Activated CD8-positive, alpha-beta T cell treated with anti-CD3 and anti-CD28 coated beads for 36 hours (primary cell): Measurements from ENCODE around the gene ITGB2. TPM values are rescaled to one million over a fixed set of nuclear protein-coding genes. Genes with fewer than 3 reads are reported as not detected.
A peak's percentile ranks its signal among the peaks of the same experiment; 100 is the strongest.

Source experiments
- ATAC-seq: fragments of 200-7000 bp; cut with Tn5 transposase; one replicate; pipeline ENCODE4 v1.10.0; 2021; ENCODE audit warnings: mild to moderate bottlenecking, moderate library complexity
- CTCF ChIA-PET: fragments of 350-600 bp; sonication (Branson Sonifier 250); formaldehyde crosslinking; loops from one replicate; lab custom pipeline; 2021; ENCODE audit warnings: antibody characterized with exemption; lab: Charles Lee
- POLR2A ChIA-PET: fragments of 350-600 bp; sonication (Branson Sonifier 250); formaldehyde crosslinking; loops from one replicate; lab custom pipeline; 2021; ENCODE audit warnings: antibody characterized with exemption; lab: Charles Lee
- DNase-seq: peaks from one replicate; pipeline ENCODE4 v3.0.0-alpha.2; 2020
- H3K27ac Mint-ChIP-seq: one replicate; pipeline ENCODE4 v1.8.0; 2021; ENCODE audit warnings: mild to moderate bottlenecking, mixed read lengths
- H3K27me3 Mint-ChIP-seq: one replicate; pipeline ENCODE4 v1.8.0; 2021; ENCODE audit warnings: mixed read lengths
- H3K36me3 Mint-ChIP-seq: one replicate; pipeline ENCODE4 v1.8.0; 2021; ENCODE audit warnings: low read depth, mixed read lengths
- H3K4me1 Mint-ChIP-seq: one replicate; pipeline ENCODE4 v1.8.0; 2021; ENCODE audit warnings: low read depth, mixed read lengths
- H3K4me3 Mint-ChIP-seq: one replicate; pipeline ENCODE4 v1.8.0; 2021; ENCODE audit warnings: mild to moderate bottlenecking, moderate library complexity, mixed read lengths
- H3K9me3 Mint-ChIP-seq: one replicate; pipeline ENCODE4 v1.8.0; 2021; ENCODE audit warnings: mixed read lengths
- intact Hi-C: fragments of 100-400 bp; cut with micrococcal nuclease; formaldehyde crosslinking; loops from one replicate; pipeline ENCODE4 v1.10.0; 2022
- total RNA-seq, 2 experiments: library from RNA; stranded (reverse); gene quantifications; one replicate each; pipeline ENCODE4 v1.2.3, GENCODE V29; 2021
- TF ChIP-seq, protein P1 (sequence below): fragments of 200-600 bp; IDR thresholded peaks from one replicate; pipeline ENCODE4 v1.8.0; 2022; ENCODE audit warnings: antibody characterized with exemption, mild to moderate bottlenecking

ITGB2 gene
- total RNA-seq, 2 experiments from 2014 or later: 340 to 343 TPM

- TF ChIP-seq, protein P1, sequence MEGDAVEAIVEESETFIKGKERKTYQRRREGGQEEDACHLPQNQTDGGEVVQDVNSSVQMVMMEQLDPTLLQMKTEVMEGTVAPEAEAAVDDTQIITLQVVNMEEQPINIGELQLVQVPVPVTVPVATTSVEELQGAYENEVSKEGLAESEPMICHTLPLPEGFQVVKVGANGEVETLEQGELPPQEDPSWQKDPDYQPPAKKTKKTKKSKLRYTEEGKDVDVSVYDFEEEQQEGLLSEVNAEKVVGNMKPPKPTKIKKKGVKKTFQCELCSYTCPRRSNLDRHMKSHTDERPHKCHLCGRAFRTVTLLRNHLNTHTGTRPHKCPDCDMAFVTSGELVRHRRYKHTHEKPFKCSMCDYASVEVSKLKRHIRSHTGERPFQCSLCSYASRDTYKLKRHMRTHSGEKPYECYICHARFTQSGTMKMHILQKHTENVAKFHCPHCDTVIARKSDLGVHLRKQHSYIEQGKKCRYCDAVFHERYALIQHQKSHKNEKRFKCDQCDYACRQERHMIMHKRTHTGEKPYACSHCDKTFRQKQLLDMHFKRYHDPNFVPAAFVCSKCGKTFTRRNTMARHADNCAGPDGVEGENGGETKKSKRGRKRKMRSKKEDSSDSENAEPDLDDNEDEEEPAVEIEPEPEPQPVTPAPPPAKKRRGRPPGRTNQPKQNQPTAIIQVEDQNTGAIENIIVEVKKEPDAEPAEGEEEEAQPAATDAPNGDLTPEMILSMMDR: no peak
- peak; percentile 75 for ATAC-seq
- CTCF ChIA-PET: interaction anchor here (0.7 to 3.5 kb wide), 9 partner anchors 11 to 417 kb away, joined by 3 to 14 read pairs (median 6); partner anchors contain the start of gene UBE2G2
- intact Hi-C loops: loop anchor here (5.0 to 10.0 kb wide), 2 partner anchors 36 to 53 kb away; partner anchors contain the start of gene PTTG1IP
- no peaks in the 10 kb centered on the region for H3K27me3 Mint-ChIP-seq
- H3K4me3 Mint-ChIP-seq: peak overlapping the region; percentile 78
- H3K4me1 Mint-ChIP-seq: peaks cover 77% of the 10 kb centered on the region
- H3K36me3 Mint-ChIP-seq: peaks cover 27% of the 10 kb centered on the region
- peak; percentile 98 for DNase-seq
- H3K27ac Mint-ChIP-seq: peak overlapping the region; percentile 96
- H3K9me3 Mint-ChIP-seq: no peaks in the 10 kb centered on the region
- POLR2A ChIA-PET: interaction anchor here (0.7 to 4.6 kb wide), 12 partner anchors 8 to 290 kb away, joined by 3 to 34 read pairs (median 5); partner anchors contain the start of genes ITGB2, PTTG1IP, SLX9 and UBE2G2
These were observed 7.1 kb upstream of the ITGB2 start for GRCh38 chr21:44927587-44928461.

DNA sequence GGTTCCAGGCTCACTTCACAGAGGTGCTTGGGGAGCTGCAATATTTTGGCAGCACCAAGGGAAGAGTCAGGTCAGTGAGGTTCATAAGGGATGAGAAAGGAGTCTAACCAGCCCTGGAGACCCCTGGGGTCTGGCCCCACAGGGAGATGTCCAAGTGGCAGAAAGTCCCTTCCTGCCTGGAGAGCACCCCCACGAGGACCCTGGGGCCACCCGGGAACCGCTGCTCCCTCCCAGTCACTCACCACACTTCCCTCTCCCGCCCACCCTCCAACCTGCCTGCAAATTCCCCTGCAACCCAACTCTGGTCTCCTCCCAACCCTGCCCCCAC is 6.5 kb upstream of the ITGB2 start:
- peak overlapping the region; percentile 96 for H3K27ac Mint-ChIP-seq
- TF ChIP-seq, protein P1: no peak
- H3K27me3 Mint-ChIP-seq: no peaks in the 10 kb centered on the region
- no peak for DNase-seq
- H3K36me3 Mint-ChIP-seq: peaks cover 32% of the 10 kb centered on the region
- ChIA-PET CTCF (interaction anchor here (1.0 to 3.5 kb wide), 10 partner anchors 10 to 417 kb away, joined by 3 to 14 read pairs (median 8); partner anchors contain the start of gene UBE2G2), POLR2A (interaction anchor here (0.7 to 4.6 kb wide), 10 partner anchors 7 to 126 kb away, joined by 3 to 34 read pairs (median 5); partner anchors contain the start of genes ITGB2, PTTG1IP, SLX9 and UBE2G2)
- no peaks in the 10 kb centered on the region for H3K9me3 Mint-ChIP-seq
- peak; percentile 5 for ATAC-seq
- intact Hi-C loops: loop anchor here (5.0 to 10.0 kb wide), 2 partner anchors 35 to 52 kb away; partner anchors contain the start of gene PTTG1IP
- H3K4me3 Mint-ChIP-seq: peak overlapping the region; percentile 78
- H3K4me1 Mint-ChIP-seq: peaks cover 79% of the 10 kb centered on the region

- CTCF ChIA-PET: interaction anchor here (0.8 to 3.5 kb wide), 9 partner anchors 9 to 211 kb away, joined by 3 to 14 read pairs (median 10); partner anchors contain the start of gene UBE2G2
- TF ChIP-seq, protein P1: no peak
- peak; percentile 34 for ATAC-seq
These were observed 5.8 kb upstream of the ITGB2 start for GRCh38 chr21:44926331-44927101.

GRCh38 chr21:44925378-44925755 is 4.7 kb upstream of the ITGB2 start:
- CTCF ChIA-PET: no interaction called here
- H3K4me1 Mint-ChIP-seq: peaks cover 77% of the 10 kb centered on the region
- intact Hi-C loops: loop anchor here (5.0 to 10.0 kb wide), 2 partner anchors 33 to 51 kb away; partner anchors contain the start of gene PTTG1IP

More at GRCh38 chr21:44926331-44927101, 5.8 kb upstream of the ITGB2 start:
- POLR2A ChIA-PET: interaction anchor here (1.0 to 4.6 kb wide), 10 partner anchors 13 to 127 kb away, joined by 3 to 34 read pairs (median 4); partner anchors contain the start of genes PTTG1IP, SLX9 and UBE2G2
- H3K27me3 Mint-ChIP-seq: no peaks in the 10 kb centered on the region
- peak; percentile 77 for DNase-seq
- peaks cover 36% of the 10 kb centered on the region for H3K36me3 Mint-ChIP-seq
- peak overlapping the region; percentile 96 for H3K27ac Mint-ChIP-seq
- H3K4me1 Mint-ChIP-seq: peaks cover 83% of the 10 kb centered on the region
- peak overlapping the region; percentile 78 for H3K4me3 Mint-ChIP-seq
- intact Hi-C loops: loop anchor here (5.0 to 10.0 kb wide), 2 partner anchors 34 to 52 kb away; partner anchors contain the start of gene PTTG1IP
- H3K9me3 Mint-ChIP-seq: no peaks in the 10 kb centered on the region

More at GRCh38 chr21:44925378-44925755, 4.7 kb upstream of the ITGB2 start:
- peaks cover 46% of the 10 kb centered on the region for H3K36me3 Mint-ChIP-seq
- H3K9me3 Mint-ChIP-seq: no peaks in the 10 kb centered on the region
- ATAC-seq (no peak), DNase-seq (no peak)
- H3K27me3 Mint-ChIP-seq: no peaks in the 10 kb centered on the region
- peak overlapping the region; percentile 100 for H3K4me3 Mint-ChIP-seq
- TF ChIP-seq, protein P1: no peak
- POLR2A ChIA-PET: interaction anchor here (1.5 to 4.6 kb wide), 2 partner anchors 12 to 33 kb away, joined by 4 to 34 read pairs; no protein-coding TSS in a partner anchor
- peak overlapping the region; percentile 96 for H3K27ac Mint-ChIP-seq
